Measurements from ENCODE around the gene WDR90. TPM values are rescaled to one million over a fixed set of nuclear protein-coding genes. Genes with fewer than 3 reads are reported as not detected.

WDR90 gene
- total and polyA plus RNA-seq, 2 of the 13 experiments (the other 11 are each of a cell fraction or from before 2014, with no cell fraction given): 14.9 to 28.9 TPM

DNA sequence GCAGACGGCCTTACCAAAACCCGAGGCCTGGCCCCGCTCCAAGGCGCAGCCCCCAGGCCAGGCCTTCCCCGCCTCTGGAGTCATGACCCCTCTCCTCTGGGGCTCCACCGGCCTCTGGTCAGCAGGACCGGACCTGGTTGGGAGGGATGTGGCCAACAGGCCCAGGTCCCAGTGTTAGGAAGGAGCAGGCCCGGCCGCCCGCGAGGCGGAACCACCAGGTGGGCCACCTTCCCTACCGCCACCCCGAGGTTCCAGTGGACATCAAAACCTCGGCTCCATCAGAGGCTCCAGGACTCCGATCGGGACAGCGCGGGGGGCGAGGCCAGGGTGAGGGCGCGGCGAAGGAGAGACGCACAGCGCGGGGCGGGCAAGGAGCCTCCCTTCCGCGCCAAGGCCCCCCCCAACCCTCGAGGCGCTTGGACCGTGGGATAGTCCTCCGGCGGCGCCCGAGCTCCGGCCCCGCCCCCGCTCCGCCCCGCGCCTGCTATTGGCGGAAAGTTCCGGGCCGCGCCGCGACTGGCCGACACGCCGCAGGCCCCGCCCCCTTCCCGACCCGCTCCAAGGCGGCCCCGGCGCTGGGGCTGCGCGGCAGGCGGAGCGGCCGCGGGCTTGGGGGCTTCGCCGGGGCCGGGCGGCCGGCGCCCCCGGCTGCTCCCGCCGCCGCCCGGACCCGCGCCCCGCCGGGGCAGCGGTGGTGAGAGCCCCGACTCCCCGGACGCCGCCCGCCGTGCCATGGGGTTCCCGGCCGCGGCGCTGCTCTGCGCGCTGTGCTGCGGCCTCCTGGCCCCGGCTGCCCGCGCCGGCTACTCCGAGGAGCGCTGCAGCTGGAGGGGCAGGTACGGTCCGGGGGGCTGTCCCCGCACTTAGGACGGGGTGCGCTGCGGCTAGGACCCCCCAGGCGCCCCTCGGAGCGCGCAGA, 65.7 kb downstream of the WDR90 start, which contains the start of gene METRN (continued):
- TF ChIP-seq ZBTB38 (CRISPR knock-in tag; IDR thresholded peaks at IDR 0.05) (peak; percentile 73; the same call in 1 of the 2 replicates), TAF1 (CRISPR knock-in tag; IDR thresholded peaks at IDR 0.05) (no peak), SRF (IDR thresholded peaks at IDR 0.05; ENCODE audit: low read depth, low read length) (no peak), CCDC6 (CRISPR knock-in tag; IDR thresholded peaks at IDR 0.05) (peak; percentile 58; the same call in 1 of the 2 replicates), SP2 (CRISPR knock-in tag; IDR thresholded peaks at IDR 0.05) (peak; percentile 72)
- TF ChIP-seq, protein P1, sequence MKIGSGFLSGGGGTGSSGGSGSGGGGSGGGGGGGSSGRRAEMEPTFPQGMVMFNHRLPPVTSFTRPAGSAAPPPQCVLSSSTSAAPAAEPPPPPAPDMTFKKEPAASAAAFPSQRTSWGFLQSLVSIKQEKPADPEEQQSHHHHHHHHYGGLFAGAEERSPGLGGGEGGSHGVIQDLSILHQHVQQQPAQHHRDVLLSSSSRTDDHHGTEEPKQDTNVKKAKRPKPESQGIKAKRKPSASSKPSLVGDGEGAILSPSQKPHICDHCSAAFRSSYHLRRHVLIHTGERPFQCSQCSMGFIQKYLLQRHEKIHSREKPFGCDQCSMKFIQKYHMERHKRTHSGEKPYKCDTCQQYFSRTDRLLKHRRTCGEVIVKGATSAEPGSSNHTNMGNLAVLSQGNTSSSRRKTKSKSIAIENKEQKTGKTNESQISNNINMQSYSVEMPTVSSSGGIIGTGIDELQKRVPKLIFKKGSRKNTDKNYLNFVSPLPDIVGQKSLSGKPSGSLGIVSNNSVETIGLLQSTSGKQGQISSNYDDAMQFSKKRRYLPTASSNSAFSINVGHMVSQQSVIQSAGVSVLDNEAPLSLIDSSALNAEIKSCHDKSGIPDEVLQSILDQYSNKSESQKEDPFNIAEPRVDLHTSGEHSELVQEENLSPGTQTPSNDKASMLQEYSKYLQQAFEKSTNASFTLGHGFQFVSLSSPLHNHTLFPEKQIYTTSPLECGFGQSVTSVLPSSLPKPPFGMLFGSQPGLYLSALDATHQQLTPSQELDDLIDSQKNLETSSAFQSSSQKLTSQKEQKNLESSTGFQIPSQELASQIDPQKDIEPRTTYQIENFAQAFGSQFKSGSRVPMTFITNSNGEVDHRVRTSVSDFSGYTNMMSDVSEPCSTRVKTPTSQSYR (CRISPR knock-in tag; IDR thresholded peaks at IDR 0.05; ENCODE audit: borderline replicate concordance): no peak
- TF ChIP-seq, protein P2, sequence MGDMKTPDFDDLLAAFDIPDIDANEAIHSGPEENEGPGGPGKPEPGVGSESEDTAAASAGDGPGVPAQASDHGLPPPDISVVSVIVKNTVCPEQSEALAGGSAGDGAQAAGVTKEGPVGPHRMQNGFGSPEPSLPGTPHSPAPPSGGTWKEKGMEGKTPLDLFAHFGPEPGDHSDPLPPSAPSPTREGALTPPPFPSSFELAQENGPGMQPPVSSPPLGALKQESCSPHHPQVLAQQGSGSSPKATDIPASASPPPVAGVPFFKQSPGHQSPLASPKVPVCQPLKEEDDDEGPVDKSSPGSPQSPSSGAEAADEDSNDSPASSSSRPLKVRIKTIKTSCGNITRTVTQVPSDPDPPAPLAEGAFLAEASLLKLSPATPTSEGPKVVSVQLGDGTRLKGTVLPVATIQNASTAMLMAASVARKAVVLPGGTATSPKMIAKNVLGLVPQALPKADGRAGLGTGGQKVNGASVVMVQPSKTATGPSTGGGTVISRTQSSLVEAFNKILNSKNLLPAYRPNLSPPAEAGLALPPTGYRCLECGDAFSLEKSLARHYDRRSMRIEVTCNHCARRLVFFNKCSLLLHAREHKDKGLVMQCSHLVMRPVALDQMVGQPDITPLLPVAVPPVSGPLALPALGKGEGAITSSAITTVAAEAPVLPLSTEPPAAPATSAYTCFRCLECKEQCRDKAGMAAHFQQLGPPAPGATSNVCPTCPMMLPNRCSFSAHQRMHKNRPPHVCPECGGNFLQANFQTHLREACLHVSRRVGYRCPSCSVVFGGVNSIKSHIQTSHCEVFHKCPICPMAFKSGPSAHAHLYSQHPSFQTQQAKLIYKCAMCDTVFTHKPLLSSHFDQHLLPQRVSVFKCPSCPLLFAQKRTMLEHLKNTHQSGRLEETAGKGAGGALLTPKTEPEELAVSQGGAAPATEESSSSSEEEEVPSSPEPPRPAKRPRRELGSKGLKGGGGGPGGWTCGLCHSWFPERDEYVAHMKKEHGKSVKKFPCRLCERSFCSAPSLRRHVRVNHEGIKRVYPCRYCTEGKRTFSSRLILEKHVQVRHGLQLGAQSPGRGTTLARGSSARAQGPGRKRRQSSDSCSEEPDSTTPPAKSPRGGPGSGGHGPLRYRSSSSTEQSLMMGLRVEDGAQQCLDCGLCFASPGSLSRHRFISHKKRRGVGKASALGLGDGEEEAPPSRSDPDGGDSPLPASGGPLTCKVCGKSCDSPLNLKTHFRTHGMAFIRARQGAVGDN (CRISPR knock-in tag; IDR thresholded peaks at IDR 0.05): peak; percentile 78
- TF ChIP-seq, protein P3, sequence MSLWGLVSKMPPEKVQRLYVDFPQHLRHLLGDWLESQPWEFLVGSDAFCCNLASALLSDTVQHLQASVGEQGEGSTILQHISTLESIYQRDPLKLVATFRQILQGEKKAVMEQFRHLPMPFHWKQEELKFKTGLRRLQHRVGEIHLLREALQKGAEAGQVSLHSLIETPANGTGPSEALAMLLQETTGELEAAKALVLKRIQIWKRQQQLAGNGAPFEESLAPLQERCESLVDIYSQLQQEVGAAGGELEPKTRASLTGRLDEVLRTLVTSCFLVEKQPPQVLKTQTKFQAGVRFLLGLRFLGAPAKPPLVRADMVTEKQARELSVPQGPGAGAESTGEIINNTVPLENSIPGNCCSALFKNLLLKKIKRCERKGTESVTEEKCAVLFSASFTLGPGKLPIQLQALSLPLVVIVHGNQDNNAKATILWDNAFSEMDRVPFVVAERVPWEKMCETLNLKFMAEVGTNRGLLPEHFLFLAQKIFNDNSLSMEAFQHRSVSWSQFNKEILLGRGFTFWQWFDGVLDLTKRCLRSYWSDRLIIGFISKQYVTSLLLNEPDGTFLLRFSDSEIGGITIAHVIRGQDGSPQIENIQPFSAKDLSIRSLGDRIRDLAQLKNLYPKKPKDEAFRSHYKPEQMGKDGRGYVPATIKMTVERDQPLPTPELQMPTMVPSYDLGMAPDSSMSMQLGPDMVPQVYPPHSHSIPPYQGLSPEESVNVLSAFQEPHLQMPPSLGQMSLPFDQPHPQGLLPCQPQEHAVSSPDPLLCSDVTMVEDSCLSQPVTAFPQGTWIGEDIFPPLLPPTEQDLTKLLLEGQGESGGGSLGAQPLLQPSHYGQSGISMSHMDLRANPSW (CRISPR knock-in tag; IDR thresholded peaks at IDR 0.05; ENCODE audit: borderline replicate concordance): no peak
- TF ChIP-seq, protein P4, sequence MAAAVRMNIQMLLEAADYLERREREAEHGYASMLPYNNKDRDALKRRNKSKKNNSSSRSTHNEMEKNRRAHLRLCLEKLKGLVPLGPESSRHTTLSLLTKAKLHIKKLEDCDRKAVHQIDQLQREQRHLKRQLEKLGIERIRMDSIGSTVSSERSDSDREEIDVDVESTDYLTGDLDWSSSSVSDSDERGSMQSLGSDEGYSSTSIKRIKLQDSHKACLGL (CRISPR knock-in tag; IDR thresholded peaks at IDR 0.05): peak; percentile 28; the same call in 1 of the 2 replicates
